Measurements from ENCODE around the gene FBXO24.
"Not testable (repeated sequence)": the region's sequence is repeated elsewhere in the genome, so short reads cannot be mapped to it uniquely, and the experiment has no call there.

FBXO24 gene

DNA sequence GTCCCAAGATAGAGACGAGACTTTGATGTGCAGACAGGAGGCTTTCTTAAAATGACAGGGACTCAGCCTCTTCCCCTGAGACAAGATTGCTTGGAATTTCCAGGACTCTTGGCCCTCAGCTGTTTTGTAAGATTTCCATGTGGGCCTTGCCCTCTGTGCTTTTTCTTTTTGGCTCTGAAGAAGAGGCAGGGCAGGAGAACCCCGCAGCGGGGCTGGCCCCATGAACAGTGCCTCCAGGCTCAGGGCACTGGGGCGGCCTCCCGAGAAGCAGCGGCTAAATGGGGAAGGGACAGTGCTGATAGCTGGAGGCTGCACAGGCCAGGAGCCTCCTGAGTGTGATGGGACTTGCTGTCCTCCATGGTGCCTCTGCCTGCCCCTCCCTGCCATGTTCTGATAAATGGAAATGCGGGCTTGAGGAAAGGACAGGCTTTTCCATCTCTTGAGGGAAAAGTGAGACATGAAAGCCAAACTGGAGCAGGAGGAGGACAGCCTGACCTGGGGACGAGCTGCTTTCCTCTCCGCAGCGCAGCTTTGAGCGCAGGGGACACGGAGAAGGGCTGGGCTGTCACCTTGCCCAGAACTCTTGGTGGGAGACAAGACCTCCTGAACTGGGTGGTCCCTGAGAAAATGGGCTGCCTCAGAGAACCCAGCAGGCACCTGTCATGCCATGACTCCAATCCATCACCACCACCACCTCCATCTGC, 24.5 kb upstream of the FBXO24 start:
- no peak for DNase-seq (ENCODE audit: low read depth)

DNA sequence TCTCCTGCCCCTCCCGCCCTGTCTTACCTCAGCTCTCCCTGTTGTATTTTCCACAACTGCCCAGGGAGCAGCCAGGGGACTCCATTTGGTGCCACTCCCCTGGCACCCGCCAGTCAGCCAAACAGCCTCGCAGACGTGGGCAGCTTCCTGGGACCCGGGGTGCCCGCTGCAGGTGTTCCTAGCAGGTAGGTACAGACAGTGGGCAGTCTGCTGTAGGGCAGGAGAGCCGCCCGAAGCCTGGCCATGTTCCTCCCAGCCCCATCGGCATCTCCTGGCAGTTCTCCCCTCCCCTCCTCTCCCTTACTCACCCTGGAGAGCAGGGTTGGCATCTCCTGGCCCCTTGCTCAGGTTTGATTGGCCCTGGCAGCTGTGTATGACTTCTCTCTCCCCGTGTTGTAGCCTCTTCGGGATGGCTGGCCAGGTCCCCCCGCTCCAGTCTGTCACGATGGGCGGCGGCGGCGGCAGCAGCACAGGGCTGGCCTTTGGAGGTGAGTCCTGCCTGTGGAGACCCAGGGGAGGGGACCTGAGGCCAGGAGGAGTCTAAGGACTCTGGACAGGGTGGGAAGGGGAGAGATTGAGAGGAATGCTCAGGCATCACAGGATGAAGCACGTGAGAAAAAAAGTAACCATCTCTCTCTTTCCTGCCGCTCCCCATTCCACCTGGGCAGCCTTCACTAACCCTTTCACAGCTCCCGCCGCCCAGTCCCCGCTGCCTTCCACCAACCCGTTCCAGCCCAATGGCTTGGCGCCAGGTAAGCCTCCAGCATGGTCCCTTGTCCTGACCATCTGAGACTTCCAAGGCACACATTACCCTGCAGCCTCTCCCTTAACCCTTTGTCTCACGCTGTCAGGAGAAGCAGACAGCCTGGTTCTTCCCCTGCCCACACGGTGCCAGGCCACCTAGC, 23.7 kb upstream of the FBXO24 start:
- no peak for DNase-seq (ENCODE audit: low read depth)

DNA sequence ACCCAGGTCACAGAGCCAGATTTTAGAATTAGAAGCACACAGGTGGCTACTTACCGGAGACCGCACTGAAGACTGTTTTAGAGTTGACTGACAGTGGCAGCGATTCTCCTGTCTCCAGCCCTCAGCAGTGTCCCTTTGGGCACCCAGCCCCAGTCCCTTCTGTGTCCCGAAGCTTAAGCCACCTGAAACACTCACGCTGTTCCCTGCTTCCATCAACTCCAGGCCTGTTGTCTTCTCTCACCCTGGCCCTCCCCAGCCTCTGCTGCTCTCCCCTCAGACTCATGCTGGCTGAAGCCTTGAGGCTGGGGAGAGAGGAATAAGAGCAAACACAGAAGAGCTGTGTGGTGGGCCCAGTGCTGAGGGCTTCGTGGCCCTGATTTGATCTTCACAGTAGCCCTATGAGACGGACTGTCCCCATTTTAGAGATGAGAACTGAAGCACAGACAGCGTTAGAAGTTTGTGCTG, 23.0 kb upstream of the FBXO24 start:
- no peak for DNase-seq (ENCODE audit: low read depth)

- DNase-seq (ENCODE audit: low read depth): peak; percentile 89
Observed at GRCh38 chr7:100563809-100564400, 22.2 kb upstream of the FBXO24 start.

DNA sequence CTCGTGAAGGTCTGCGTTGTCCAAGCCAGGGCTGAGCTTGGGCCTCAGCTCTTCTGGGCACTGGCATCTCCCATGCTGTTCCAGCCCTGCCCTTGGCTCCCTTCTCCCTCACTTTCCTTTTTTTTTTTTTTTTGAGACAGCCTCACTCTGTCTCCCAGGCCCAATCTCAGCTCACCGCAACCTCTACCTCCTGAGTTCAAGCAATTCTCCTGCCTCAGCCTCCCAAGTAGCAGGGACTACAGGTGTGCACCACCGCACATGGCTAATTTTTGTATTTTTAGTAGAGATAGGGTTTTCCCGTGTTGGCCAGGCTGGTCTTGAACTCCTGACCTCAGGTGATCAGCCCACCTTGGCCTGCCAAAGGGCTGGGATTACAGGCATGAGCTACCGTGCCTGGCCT, 21.7 kb upstream of the FBXO24 start:
- not testable (repeated sequence) for DNase-seq (ENCODE audit: low read depth)

DNA sequence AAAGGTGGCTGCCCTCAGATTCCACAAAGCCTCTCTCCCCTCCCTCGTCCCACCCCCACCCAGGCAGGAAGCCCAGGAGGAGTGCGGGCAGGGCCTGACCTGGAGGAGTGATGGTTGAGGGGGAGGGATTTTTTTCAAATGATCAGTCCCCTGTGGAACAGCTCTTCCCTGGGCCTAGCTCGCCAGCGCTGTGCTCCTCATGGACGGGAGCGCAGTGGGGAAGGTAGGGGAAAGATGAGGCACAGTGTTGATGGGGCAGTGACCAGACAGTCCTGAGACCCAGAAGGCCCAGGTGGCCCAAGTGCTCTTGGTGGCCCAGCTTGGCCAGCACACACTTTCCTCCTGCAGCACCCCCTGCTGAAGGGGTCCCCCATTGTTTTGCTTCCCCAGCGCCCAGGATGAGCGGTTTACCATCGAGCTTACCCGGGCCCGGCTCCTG, 21.0 kb upstream of the FBXO24 start:
- DNase-seq (ENCODE audit: low read depth): no peak

DNA sequence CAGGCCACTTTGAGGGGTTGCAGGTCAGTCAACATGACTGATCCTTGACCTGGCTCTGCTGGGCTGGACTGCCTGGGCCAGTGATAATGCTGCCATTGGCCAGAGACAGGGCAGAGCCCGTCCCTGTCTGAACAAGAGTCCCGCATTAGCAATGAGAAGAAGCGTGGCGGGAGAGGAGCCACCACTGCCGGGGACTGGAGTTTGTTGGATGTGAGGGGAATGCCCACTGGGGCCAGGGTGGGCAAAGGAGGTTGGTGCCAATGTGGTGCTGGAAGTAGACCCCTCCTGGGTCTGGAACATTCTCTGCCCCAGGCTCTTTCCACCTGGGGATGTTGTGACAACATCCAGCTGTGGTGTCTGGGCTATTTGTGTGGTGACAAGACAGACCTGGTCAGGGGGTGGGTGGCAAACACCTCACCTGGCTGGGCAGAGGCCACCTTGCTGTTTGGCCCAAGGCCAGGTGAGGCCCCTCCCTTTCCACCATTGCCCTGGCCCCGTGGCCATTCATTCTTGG, 20.1 kb upstream of the FBXO24 start:
- DNase-seq (ENCODE audit: low read depth): no peak

- DNase-seq (ENCODE audit: low read depth): no peak
Observed at GRCh38 chr7:100567031-100567730, 18.9 kb upstream of the FBXO24 start.

DNA sequence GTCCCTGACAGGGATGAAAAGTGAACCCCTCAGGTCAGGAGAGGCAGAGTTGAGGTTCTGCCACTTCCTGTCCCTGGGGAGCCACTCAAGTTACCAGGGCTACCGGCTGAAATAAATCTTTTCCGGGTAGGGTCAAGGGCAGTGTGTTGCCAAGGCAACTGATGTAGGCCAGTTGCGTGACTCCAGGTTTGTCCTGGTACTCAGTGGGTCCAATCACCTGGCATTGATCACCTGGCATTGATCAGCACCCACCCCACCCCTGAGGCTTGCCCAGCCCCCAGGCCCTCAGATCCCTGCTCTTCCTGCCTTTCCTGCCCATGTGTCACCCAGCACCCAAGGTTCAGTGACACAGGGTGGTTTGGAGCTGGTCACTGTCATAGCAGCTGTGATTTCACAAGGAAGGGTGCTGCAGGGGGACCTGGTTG, 18.4 kb upstream of the FBXO24 start:
- DNase-seq (ENCODE audit: low read depth): no peak

DNA sequence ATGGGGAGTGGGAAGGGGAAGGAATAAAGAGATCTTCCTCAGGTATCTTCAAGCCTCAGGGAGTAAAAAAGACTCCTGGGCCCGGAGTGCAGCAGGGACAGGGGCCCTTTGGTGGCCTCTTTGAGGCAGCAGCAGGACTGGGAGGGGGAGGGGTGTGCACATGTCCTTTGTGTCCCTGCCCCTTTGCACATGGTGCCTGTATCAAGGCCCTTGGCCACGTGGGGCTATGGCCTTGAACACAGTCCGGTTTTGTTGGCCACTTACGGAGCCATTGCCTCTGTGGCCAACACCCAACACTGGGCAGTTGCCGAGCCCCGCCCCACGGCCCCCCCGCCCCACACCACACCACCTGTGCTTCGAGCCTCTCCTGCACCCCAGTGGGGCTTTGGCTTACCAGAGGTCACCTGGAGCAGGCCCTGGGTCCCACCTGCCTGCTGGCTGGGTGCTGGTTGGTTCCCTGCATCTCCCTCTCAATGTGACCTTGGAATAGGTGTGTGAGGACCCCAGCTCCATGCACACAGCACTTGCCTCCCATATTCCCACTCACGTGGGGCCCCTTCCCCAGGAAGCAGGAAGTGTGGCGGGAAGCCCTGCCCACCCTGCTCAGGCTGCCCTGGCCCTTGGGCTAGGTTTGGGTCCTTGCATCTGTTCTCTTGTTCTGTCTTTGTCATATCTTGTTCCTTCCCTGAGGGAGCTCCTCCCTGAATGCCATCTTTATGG, 17.8 kb upstream of the FBXO24 start:
- DNase-seq (ENCODE audit: low read depth): no peak

DNA sequence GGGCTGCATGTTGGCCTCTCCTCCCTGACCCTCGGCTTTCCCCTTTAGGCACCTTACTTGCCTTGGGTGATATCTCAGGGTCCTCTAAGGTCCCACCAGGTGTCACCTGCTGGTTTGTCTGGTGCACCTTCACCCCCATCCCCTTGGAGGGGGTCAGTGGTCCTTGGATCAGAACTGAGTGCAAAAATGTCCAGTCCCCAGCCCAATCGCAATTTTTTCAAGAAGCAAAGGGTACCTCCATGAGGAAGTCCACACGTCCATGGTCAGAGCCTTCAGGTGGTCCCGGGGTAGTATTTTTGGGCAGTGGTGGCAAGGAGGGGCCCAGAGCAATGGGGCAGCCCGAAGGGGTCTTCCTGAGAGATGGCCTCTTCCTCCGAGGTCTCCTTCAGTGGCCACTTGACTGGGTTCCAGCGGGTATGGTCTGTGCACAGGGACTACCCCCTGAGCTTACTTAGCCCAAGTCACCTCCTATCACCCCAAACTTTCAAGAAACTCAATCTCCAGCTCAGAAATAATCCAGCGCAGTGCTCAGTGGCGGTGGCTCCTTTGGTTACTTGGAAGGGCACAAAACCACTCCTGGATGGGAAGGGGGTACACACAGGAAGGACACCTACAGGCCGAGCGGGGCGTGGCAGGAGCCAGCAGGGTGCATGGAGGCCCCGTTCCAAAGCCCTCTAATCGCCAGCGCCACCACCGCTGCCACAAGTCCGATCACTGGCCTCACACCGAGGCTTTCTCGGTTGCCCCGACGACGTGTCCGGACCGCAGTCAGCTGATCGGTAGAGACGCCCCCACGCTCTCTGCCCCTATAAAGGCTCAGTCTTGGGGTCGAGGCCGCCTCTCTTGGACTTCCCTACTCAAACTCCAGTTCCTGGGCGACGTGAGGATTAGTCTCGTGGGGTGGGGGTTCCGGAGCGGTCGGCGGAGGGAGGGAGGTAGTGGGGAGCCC, 17.0 kb upstream of the FBXO24 start:
- peak; percentile 34 for DNase-seq (ENCODE audit: low read depth)

GRCh38 chr7:100570954-100571828, 14.9 kb upstream of the FBXO24 start:
- no peak for DNase-seq (ENCODE audit: low read depth)

GRCh38 chr7:100571829-100572116, 14.4 kb upstream of the FBXO24 start:
- no peak for DNase-seq (ENCODE audit: low read depth)

DNA sequence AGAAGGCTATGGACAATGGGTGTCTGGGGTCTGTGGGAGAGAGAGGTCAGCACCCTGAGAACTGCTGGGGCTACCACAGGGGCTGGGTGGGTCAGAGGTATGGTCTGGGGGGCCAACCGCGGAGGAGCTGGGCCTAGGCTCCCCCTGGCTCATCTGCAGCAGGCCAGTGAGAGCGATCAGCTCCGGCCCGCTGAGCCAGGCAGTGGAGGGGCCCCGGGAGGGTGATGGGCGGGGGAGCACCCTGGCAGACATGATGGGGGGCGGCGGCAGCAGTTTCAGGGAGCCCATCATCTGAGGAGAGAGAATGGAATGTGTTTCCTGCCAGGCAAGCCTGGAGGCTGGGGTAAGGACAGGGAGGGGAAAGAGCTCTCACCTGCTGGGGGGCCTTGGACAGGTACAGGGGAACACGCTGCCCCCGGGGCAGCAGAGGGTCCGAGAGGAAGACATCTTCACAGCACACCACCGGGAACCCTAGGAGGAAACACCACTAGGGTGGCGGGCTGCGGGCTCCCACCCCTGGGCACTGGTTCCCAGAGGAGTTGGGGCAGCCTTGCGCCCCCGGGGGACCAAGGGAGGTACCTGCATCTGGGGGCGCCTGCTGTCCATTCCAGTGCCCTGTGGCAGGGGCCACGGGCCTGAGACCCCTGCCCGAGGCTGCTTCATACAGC, 13.7 kb upstream of the FBXO24 start:
- no peak for DNase-seq (ENCODE audit: low read depth)

GRCh38 chr7:100572949-100573675, 13.0 kb upstream of the FBXO24 start:
- DNase-seq (ENCODE audit: low read depth): no peak

DNA sequence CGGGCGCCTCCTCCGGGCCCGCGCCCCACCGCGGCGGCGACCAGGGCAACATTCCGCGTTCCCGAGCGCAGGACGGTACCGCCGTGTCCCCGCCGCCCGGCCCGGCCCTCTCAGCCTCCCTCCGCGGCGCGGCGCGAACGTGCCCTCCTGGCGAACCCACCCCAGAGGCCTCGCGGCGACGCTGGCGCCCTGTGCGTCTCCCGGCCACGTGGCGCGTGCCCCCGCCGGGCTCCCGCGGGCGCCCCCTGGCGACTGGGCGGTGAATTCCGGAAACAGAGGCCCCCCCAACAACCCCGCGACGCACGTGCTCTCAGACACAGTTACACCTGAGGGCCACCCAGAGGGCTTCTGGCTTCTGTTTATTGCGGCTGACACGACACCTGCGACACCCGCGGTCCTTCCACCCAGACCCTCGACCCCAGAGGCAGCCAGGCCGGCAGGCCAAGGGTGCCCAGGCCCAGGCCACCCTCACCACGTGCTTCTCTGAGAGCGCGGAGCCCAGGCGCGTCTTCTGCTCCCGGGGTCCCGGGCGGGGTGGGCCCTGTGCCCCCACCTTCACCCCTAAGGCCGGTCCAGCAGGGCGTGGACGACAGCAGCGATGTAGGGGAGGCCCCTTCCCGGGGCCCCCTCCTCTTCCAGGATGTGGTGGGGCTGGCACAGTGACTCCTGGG, 12.3 kb upstream of the FBXO24 start, which contains the start of gene SAP25:
TSS of gene SAP25 (minus strand) at position 210 of the 671 bp plus-strand sequence. CDS start at position 52, 158 bp downstream.
- DNase-seq (ENCODE audit: low read depth): no peak

Data from activated T-cell treated with anti-CD3 and anti-CD28 coated beads for 1 hour (primary cell).